H1 (cell line): ENCODE results near the gene SLC6A2. TPM values are rescaled to one million over a fixed set of nuclear protein-coding genes. Genes with fewer than 3 reads are reported as not detected.

Source experiments
- CTCF ChIA-PET: fragments of 300-600 bp; sonication (Branson Sonifier 250); formaldehyde crosslinking; loops from one replicate; lab custom pipeline; 2021; ENCODE audit not compliant: partially characterized antibody; lab: Charles Lee
- POLR2A ChIA-PET: fragments of 300-600 bp; sonication (Branson Sonifier 250); formaldehyde crosslinking; loops from one replicate; lab custom pipeline; 2021; ENCODE audit warnings: inconsistent platforms; ENCODE audit not compliant: partially characterized antibody; lab: Charles Lee
- DNase-seq, 2 experiments: peaks; one replicate each; pipeline versions ENCODE4 v3.0.0 to v3.0.0-alpha.2; 2010 to 2022; ENCODE audit warnings: low spot score in 2 of 2, low read depth in 1 of 2, mixed read lengths in 1 of 2
- FAIRE-seq: peaks from 2 replicates; lab custom pipeline; 2011; peaks lifted over from hg19 to GRCh38; lab: Jason Lieb, UNC
- H2AFZ ChIP-seq: 2 replicates; pipeline ENCODE4 v1.8.1; 2012; ENCODE audit warnings: low read length, inconsistent platforms
- H2AK5ac ChIP-seq: 2 replicates; pipeline ENCODE4 v1.6.1; 2013; ENCODE audit warnings: low read depth, low read length
- H2BK120ac ChIP-seq: replicated peaks from 2 replicates; pipeline ENCODE3; 2013; ENCODE audit warnings: low read depth, low read length, inconsistent platforms
- H2BK12ac ChIP-seq: 2 replicates; pipeline ENCODE4 v1.6.1; 2013; ENCODE audit warnings: low read depth, low read length
- H2BK15ac ChIP-seq: 2 replicates; pipeline ENCODE4 v1.6.1; 2013; ENCODE audit warnings: low read length
- H2BK20ac ChIP-seq: 2 replicates; pipeline ENCODE4 v1.6.1; 2013; ENCODE audit warnings: low read length
- H2BK5ac ChIP-seq: 2 replicates; pipeline ENCODE4 v1.6.1; 2013; ENCODE audit warnings: low read depth, low read length
- H3K14ac ChIP-seq: 2 replicates; pipeline ENCODE4 v1.6.1; 2013; ENCODE audit warnings: inconsistent platforms; ENCODE audit not compliant: insufficient read length
- H3K18ac ChIP-seq: 2 replicates; pipeline ENCODE4 v1.6.1; 2013; ENCODE audit warnings: low read length; ENCODE audit errors: extremely low read depth
- H3K23ac ChIP-seq: 2 replicates; pipeline ENCODE4 v1.6.1; 2013; ENCODE audit warnings: inconsistent platforms; ENCODE audit not compliant: insufficient read length
- H3K23me2 ChIP-seq: 2 replicates; pipeline ENCODE4 v1.6.1; 2013; ENCODE audit warnings: low read depth, low read length
- H3K27ac ChIP-seq: 2 replicates; pipeline ENCODE4 v1.6.1; 2011; ENCODE audit warnings: low read depth, low read length, inconsistent platforms
- H3K27me3 ChIP-seq, 4 experiments: replicated peaks in 1 of 4; 1 replicate in 1 of 4; 2 replicates in 3 of 4; pipeline versions ENCODE4 v1.6.1 to v1.8.1; 2011 to 2013; ENCODE audit warnings: low read length in 3 of 4, mild to moderate bottlenecking in 3 of 4, inconsistent platforms in 2 of 4, mixed read lengths in 2 of 4, moderate library complexity in 1 of 4; ENCODE audit not compliant: control insufficient read depth in 3 of 4, insufficient read depth in 3 of 4; ENCODE audit errors: extremely low read depth in 1 of 4
- H3K36me3 ChIP-seq, 4 experiments: 2 replicates each; pipeline versions ENCODE4 v1.6.1 to v1.8.1; 2011 to 2013; ENCODE audit warnings: mild to moderate bottlenecking in 4 of 4, low read length in 3 of 4, moderate library complexity in 2 of 4, control low read depth in 1 of 4, inconsistent platforms in 1 of 4; ENCODE audit not compliant: insufficient read depth in 4 of 4, control insufficient read depth in 2 of 4
- H3K4ac ChIP-seq: replicated peaks from 2 replicates; pipeline ENCODE3; 2013; ENCODE audit warnings: low read length, low read depth, mixed read lengths, inconsistent platforms; ENCODE audit not compliant: insufficient read length
- H3K4me1 ChIP-seq, 4 experiments: replicated peaks in 1 of 4; 1 replicate in 1 of 4; 2 replicates in 3 of 4; pipeline versions ENCODE4 v1.6.1 to v1.8.1; 2011 to 2013; ENCODE audit warnings: low read length in 3 of 4, inconsistent platforms in 2 of 4, mixed read lengths in 1 of 4; ENCODE audit not compliant: insufficient read depth in 4 of 4, control insufficient read depth in 3 of 4
- H3K4me2 ChIP-seq, 2 experiments: 2 replicates each; pipeline versions ENCODE4 v1.6.1 to v1.8.1; 2011 to 2013; ENCODE audit warnings: low read depth in 2 of 2, low read length in 2 of 2, control low read depth in 1 of 2, inconsistent platforms in 1 of 2, mild to moderate bottlenecking in 1 of 2; ENCODE audit not compliant: insufficient read depth in 1 of 2
- H3K4me3 ChIP-seq, 4 experiments: fragments of 200-600, 300-600 bp in 1 of 4; sonication (generic), shearing (Covaris generic), sonication (Bioruptor Twin) in 1 of 4; 2 replicates each; pipeline versions ENCODE4 v1.5.1 to v1.8.1; 2011 to 2016; ENCODE audit warnings: low read length in 4 of 4, low read depth in 3 of 4, control low read depth in 2 of 4, inconsistent platforms in 2 of 4, mild to moderate bottlenecking in 2 of 4, mixed read lengths in 1 of 4, moderate library complexity in 1 of 4; ENCODE audit not compliant: insufficient read depth in 2 of 4; ENCODE audit errors: extremely low read depth in 1 of 4
- H3K56ac ChIP-seq: replicated peaks from 2 replicates; pipeline ENCODE3; 2013; ENCODE audit warnings: low read depth, mild to moderate bottlenecking, mixed read lengths, low read length, inconsistent platforms; ENCODE audit not compliant: insufficient read length
- H3K79me1 ChIP-seq: 2 replicates; pipeline ENCODE4 v1.6.1; 2013; ENCODE audit warnings: low read depth, low read length, control low read depth
- H3K79me2 ChIP-seq, 2 experiments: 2 replicates each; pipeline versions ENCODE4 v1.6.1 to v1.8.1; 2012 to 2013; ENCODE audit warnings: low read length in 2 of 2, mild to moderate bottlenecking in 2 of 2, inconsistent platforms in 1 of 2; ENCODE audit not compliant: insufficient read depth in 2 of 2, control insufficient read depth in 1 of 2
- H3K9ac ChIP-seq, 4 experiments: replicated peaks in 1 of 4; 1 replicate in 1 of 4; 2 replicates in 3 of 4; pipeline versions ENCODE4 v1.6.1 to v1.8.1; 2011 to 2013; ENCODE audit warnings: low read depth in 3 of 4, low read length in 3 of 4, control low read depth in 2 of 4, mild to moderate bottlenecking in 2 of 4, moderate library complexity in 2 of 4, inconsistent platforms in 1 of 4; ENCODE audit errors: extremely low read depth in 1 of 4
- H3K9me3 ChIP-seq, 2 experiments: 2 replicates each; pipeline versions ENCODE4 v1.6.1 to v1.8.1; 2012 to 2013; ENCODE audit warnings: mild to moderate bottlenecking in 2 of 2, moderate library complexity in 2 of 2, control low read depth in 1 of 2, inconsistent platforms in 1 of 2, low read depth in 1 of 2, low read length in 1 of 2, mixed read lengths in 1 of 2; ENCODE audit not compliant: insufficient read depth in 2 of 2
- H4K20me1 ChIP-seq, 2 experiments: replicated peaks in 1 of 2; 2 replicates each; pipeline versions ENCODE3 to v1.8.1; 2011 to 2013; ENCODE audit warnings: inconsistent platforms in 2 of 2, low read length in 2 of 2, mild to moderate bottlenecking in 1 of 2; ENCODE audit not compliant: insufficient read depth in 2 of 2, control insufficient read depth in 1 of 2
- H4K5ac ChIP-seq: 2 replicates; pipeline ENCODE4 v1.6.1; 2013; ENCODE audit warnings: low read length, low read depth, mixed read lengths, inconsistent platforms; ENCODE audit not compliant: insufficient read length
- H4K8ac ChIP-seq: 2 replicates; pipeline ENCODE4 v1.8.0; 2013; ENCODE audit warnings: mild to moderate bottlenecking, moderate library complexity, low read length, inconsistent platforms; ENCODE audit not compliant: insufficient read depth; ENCODE audit errors: extremely low read depth
- H4K91ac ChIP-seq: replicated peaks from 2 replicates; pipeline ENCODE3; 2013; ENCODE audit warnings: low read length, mixed read lengths, inconsistent platforms; ENCODE audit not compliant: insufficient read length
- POLR2A ChIP-seq, 2 experiments: IDR thresholded peaks; 1 replicate in 1 of 2; 2 replicates in 1 of 2; pipeline ENCODE4 v1.6.1; 2011; ENCODE audit warnings: low read depth in 2 of 2, low read length in 2 of 2, mild to moderate bottlenecking in 2 of 2; ENCODE audit errors: control extremely low read depth in 1 of 2
- SAP30 ChIP-seq: fragments of 300-600 bp; sonication (generic); IDR thresholded peaks from 2 replicates; pipeline ENCODE4 v1.7.1; 2012; ENCODE audit warnings: low read length, moderate library complexity, mild to moderate bottlenecking, inconsistent platforms; ENCODE audit not compliant: insufficient read depth, insufficient replicate concordance
- SP2 ChIP-seq: IDR thresholded peaks from 2 replicates; pipeline ENCODE4 v1.6.1; 2012; ENCODE audit warnings: mild to moderate bottlenecking, low read length, inconsistent platforms
- WGBS, 2 experiments: shearing (Covaris generic) in 1 of 2; methylation state at CpG; one replicate each; pipeline versions ENCODE4 v1.1.6 to v1.1.7; 2013 to 2015; ENCODE audit warnings: low lambda C conversion rate in 2 of 2, mixed read lengths in 2 of 2, inconsistent platforms in 1 of 2, low coverage in 1 of 2, missing lambda C conversion rate in 1 of 2; ENCODE audit not compliant: insufficient replicate concordance in 2 of 2, insufficient coverage in 1 of 2, insufficient read length in 1 of 2; ENCODE audit errors: extremely low coverage in 1 of 2, missing lambda C conversion rate in 1 of 2; 5-methylcytosine and 5-hydroxymethylcytosine counted together
- polyA plus RNA-seq, 7 experiments: library from polyadenylated mRNA; depleted of rRNA in 3 of 7; stranded (reverse) in 5 of 7; unstranded in 2 of 7; fragments of >200 nt in 5 of 7; fragments of 200-250 nt in 2 of 7; gene quantifications; 1 replicate in 5 of 7; 2 replicates in 1 of 7; 4 replicates in 1 of 7; pipeline versions ENCODE4 v1.2.1 to v1.2.3, GENCODE V29; 2011 to 2013; ENCODE audit warnings: missing spikeins in 2 of 7, mixed read lengths in 2 of 7
- total RNA-seq: library from RNA; stranded (reverse); fragmentation: NEBNext Ultra II Directional; extraction: Animal tissue kit (Norgen Biotek cat#: 25700); gene quantifications from 2 replicates; pipeline ENCODE4 v1.2.1, GENCODE V29; 2021

The SLC6A2 gene
- total and polyA plus RNA-seq, 2 of the 8 experiments (the other 6 are each of a cell fraction or from before 2014, with no cell fraction given): 0.35 TPM; not detected in 1

DNA sequence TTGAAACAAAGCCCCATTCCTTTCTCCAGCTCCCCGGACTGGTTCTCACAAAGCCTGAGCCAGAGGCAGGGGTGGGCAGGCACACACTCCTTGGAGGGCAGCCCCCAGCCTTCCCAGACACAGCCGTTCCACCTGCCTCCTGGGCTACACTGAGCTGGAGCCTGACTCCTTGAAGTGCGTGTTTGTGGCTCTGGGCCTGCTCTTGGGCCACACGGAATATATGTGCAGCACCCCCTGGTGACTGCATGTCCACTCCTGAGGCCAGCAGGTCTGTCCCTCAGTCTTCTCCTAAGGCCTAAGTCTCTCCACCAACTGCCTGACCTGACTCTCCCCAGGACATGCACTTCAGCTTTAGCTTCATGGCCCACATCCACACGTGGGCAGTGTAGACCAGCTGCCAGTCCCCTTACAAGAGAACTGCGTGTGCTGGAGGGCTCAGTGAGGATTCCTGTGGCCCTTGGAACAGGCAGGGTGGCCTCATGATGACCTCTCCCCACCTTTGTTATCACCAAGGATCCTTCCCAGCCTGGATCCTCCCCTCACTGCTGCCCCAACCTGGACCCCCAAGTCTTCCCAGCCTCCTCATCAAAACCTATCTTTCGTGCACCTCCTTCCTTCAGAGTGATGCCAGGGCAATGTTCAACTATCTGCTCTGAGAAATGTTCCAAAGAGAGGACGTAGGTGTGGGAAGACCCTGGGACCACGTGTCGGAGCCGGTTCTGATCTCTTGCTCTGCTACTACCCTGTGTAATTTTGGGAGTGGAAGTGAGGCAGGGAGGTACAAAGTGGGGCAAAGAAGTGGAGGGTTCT, 12.4 kb upstream of the SLC6A2 start:
- Histone ChIP-seq H2AFZ (no peak overlapping the region; the same call in 1 of the 2 replicates), H4K5ac (no peak overlapping the region), H3K56ac (no peak overlapping the region), H3K18ac (no peak overlapping the region), H3K4me2 (no peak overlapping the region), H3K23me2 (0 out of 2 replicates have a peak, but pooled peaks cover 3% of the 10 kb centered on the region), H3K27me3 (peaks cover 0 to 2% (median 0%) of the 10 kb centered on the region in 4 experiments; a peak in 2 of 7 replicates), H2BK15ac (no peak overlapping the region), H2BK5ac (no peak overlapping the region), H2BK12ac (no peak overlapping the region), H3K79me2 (no peaks in the 10 kb centered on the region), H3K4me3 (no peak overlapping the region), H3K36me3 (no peaks in the 10 kb centered on the region), H3K27ac (no peak overlapping the region), H2BK20ac (no peak overlapping the region), H3K9ac (no peak overlapping the region), H4K20me1 (no peaks in the 10 kb centered on the region), H4K91ac (no peak overlapping the region), H3K9me3 (no peaks in the 10 kb centered on the region), H2AK5ac (no peak overlapping the region), H3K79me1 (no peaks in the 10 kb centered on the region), H3K14ac (no peak overlapping the region), H2BK120ac (no peak overlapping the region), H3K4me1 (no peaks in the 10 kb centered on the region), H3K23ac (no peak overlapping the region), H3K4ac (no peak overlapping the region), H4K8ac (peak overlapping the region; percentile 9)
- TF ChIP-seq POLR2A (IDR thresholded peaks at IDR 0.05; ENCODE audit: control extremely low read depth in 1 of 2, low read depth in 2 of 2, low read length in 2 of 2): no peak
- no peak for TF ChIP-seq SAP30
- no peak for TF ChIP-seq SP2
- 90% methylated on average over 11 of the region's 11 CpGs; no CpG with 5 or more reads in 1 of the 2 experiments for WGBS, 2 experiments
- CTCF ChIA-PET: interaction anchor here (0.7 to 2.2 kb wide), 9 partner anchors 11 to 181 kb away, joined by 3 to 11 read pairs (median 3); no protein-coding TSS in a partner anchor
- DNase-seq (no peak), FAIRE-seq (no peak)
- POLR2A ChIA-PET: no interaction called here
